Measurements from ENCODE around the gene GLIPR2.

GLIPR2 gene

DNA sequence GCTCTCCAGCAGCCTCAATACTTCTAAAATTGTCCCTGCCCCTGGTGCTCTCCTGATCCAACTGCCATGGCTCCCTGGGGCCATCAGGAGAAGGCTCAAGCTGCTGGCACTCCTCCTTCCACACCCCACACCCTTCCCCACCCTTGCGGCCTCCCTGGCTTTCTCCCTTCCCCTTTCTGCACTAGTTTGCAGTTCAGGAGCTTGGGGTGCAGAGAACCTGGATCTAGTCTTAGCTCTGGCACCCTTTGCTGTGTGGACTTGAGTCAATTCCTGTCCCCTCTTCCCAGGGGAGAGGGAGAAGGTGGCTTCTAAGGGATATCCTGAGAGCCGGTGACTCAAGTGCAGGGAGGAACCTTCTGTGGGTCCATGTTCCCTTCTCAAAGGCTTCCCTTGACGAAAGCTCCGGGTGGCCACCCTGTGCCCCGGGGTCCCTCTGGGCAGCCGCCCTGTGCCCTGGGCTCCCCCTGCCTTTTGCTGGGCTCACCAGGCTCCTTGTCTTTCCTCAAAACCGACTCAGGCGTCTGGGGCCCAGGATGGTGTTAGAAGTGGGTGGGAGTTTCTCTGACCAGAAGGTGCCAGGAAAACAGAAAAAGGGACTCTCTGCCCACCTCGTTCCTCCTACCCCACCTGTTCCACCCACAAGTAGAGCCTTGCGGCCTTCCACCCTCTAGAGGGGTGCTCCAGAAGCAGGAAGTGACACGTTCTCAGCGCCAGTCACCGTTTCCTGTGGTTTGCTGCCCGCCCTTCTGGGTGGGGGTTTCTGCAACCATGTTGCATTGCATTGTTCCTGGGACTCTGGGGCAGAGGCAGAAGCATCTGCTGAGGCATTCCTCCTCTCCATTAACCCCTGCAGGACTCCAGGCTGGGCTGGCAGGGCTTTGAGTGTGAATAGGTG, 15.0 kb downstream of the GLIPR2 start:
- peaks cover 88 to 90% of the 10 kb centered on the region in 2 experiments for H3K4me1 ChIP-seq (ENCODE audit: control insufficient read depth in 1 of 2, insufficient read depth in 1 of 2, low read depth in 1 of 2, low read length in 1 of 2)
- H3K36me3 ChIP-seq = peaks cover 63% of the 10 kb centered on the region
- H3K27me3 ChIP-seq = no peaks in the 10 kb centered on the region
- peak overlapping the region; percentile 59 to 66 for H3K4me3 ChIP-seq (ENCODE audit: low read depth in 1 of 2, low read length in 1 of 2)
- H3K9me3 ChIP-seq = no peaks in the 10 kb centered on the region
- TF ChIP-seq, protein P1, sequence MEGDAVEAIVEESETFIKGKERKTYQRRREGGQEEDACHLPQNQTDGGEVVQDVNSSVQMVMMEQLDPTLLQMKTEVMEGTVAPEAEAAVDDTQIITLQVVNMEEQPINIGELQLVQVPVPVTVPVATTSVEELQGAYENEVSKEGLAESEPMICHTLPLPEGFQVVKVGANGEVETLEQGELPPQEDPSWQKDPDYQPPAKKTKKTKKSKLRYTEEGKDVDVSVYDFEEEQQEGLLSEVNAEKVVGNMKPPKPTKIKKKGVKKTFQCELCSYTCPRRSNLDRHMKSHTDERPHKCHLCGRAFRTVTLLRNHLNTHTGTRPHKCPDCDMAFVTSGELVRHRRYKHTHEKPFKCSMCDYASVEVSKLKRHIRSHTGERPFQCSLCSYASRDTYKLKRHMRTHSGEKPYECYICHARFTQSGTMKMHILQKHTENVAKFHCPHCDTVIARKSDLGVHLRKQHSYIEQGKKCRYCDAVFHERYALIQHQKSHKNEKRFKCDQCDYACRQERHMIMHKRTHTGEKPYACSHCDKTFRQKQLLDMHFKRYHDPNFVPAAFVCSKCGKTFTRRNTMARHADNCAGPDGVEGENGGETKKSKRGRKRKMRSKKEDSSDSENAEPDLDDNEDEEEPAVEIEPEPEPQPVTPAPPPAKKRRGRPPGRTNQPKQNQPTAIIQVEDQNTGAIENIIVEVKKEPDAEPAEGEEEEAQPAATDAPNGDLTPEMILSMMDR (IDR thresholded peaks at IDR 0.05) = peak; percentile 54
- peak overlapping the region; percentile 100 for H3K27ac ChIP-seq

DNA sequence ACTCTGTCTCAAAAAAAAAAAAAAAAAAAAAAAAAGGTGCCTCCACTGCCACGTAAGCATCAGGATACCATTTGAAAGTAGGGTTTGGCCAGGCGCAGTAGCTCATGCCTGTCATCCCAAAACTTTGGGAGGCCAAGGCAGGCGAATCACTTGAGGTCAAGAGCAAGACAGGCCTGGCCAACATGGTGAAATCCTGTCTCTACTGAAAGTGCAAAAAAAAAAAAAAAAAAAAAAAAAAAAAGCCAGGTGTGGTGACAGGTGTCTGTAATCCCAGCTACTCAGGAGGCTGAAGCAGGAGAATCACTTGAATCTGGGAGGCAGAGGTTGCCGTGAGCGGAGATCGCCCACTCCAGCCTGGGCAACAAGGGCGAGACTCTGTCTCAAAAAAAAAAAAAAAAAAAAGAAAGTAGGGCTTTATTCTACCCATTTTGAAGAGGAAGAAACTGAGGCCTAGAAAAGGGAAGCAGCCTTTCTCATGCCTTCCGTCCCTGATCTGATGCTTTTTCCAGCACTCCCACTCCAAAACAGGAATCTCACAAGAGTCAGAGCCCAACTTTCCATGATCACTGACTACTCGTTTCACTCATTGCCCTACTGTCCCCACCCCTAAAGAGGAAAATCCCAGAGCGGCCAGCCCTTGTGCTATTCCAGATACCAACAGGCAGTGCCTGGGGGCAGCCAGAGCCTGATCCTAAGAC, 16.4 kb downstream of the GLIPR2 start:
- peak overlapping the region in 1 of 2 experiments; percentile 66 for H3K4me3 ChIP-seq (ENCODE audit: low read depth in 1 of 2, low read length in 1 of 2)
- TF ChIP-seq, protein P1 (IDR thresholded peaks at IDR 0.05) = no peak
- H3K27me3 ChIP-seq = no peaks in the 10 kb centered on the region
- H3K4me1 ChIP-seq (ENCODE audit: control insufficient read depth in 1 of 2, insufficient read depth in 1 of 2, low read depth in 1 of 2, low read length in 1 of 2) = peaks cover 78 to 83% of the 10 kb centered on the region in 2 experiments
- peak overlapping the region; percentile 100 for H3K27ac ChIP-seq
- H3K9me3 ChIP-seq = no peaks in the 10 kb centered on the region
- H3K36me3 ChIP-seq = peaks cover 54% of the 10 kb centered on the region

DNA sequence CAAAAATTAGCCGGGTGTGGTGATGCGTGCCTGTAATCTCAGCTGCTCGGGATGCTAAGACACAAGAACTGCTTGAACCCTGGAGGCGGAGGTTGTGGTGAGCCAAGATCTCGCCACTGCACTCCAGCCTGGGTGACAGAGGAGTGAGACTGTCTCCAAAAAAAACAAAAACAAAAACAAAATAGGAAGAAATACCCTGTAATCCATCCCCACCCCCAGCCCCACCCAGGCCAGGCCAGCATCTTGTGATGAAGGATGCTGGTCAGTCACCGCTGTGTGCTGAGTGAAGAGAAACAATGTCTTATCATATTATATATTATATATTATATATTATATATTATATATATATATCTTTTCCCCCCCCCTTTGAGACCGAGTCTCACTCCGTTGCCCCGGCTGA, 17.2 kb downstream of the GLIPR2 start:
- peaks cover 48% of the 10 kb centered on the region for H3K36me3 ChIP-seq
- H3K4me1 ChIP-seq (ENCODE audit: control insufficient read depth in 1 of 2, insufficient read depth in 1 of 2, low read depth in 1 of 2, low read length in 1 of 2) = peaks cover 78 to 83% of the 10 kb centered on the region in 2 experiments
- TF ChIP-seq, protein P1 (IDR thresholded peaks at IDR 0.05) = no peak
- H3K27me3 ChIP-seq = no peaks in the 10 kb centered on the region
- peak overlapping the region in 1 of 2 experiments; percentile 66 for H3K4me3 ChIP-seq (ENCODE audit: low read depth in 1 of 2, low read length in 1 of 2)
- no peaks in the 10 kb centered on the region for H3K9me3 ChIP-seq
- H3K27ac ChIP-seq = peak overlapping the region; percentile 100

DNA sequence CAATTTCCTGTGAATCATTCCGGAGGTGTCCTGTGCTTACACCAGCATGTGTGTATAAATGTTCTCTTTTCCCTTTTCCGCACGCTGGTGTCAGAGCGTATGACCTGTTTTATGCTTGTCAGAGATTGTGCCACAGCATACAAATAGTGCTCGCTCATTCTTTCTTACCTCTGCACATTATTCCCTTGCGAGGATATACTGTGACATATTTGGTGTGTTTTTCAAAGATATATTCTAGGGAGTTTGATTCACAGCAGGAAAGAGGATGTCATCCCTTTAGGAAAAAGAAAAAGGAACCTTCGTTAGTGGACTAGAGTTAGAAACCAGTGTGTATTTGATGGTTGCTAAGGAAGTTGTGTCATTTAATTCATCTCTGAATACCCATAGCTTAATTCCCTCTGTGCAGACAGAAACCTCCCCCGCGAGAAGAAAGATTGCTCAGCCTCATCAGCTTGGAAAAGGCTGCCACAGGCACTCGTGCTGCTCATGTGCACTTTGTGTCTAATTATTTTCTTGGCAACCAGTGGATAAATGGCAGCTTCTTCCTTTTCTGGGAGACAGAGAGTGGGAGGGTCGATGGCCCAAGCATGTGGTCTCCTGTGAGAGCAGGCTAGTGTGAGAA, 17.9 kb downstream of the GLIPR2 start:
- H3K36me3 ChIP-seq = peaks cover 47% of the 10 kb centered on the region
- H3K9me3 ChIP-seq = no peaks in the 10 kb centered on the region
- H3K4me1 ChIP-seq (ENCODE audit: control insufficient read depth in 1 of 2, insufficient read depth in 1 of 2, low read depth in 1 of 2, low read length in 1 of 2) = peaks cover 71 to 78% of the 10 kb centered on the region in 2 experiments
- H3K27me3 ChIP-seq = no peaks in the 10 kb centered on the region
- H3K4me3 ChIP-seq (ENCODE audit: low read depth in 1 of 2, low read length in 1 of 2) = peak overlapping the region in 1 of 2 experiments; percentile 9
- peak overlapping the region; percentile 100 for H3K27ac ChIP-seq
- TF ChIP-seq, protein P1 (IDR thresholded peaks at IDR 0.05) = no peak

DNA sequence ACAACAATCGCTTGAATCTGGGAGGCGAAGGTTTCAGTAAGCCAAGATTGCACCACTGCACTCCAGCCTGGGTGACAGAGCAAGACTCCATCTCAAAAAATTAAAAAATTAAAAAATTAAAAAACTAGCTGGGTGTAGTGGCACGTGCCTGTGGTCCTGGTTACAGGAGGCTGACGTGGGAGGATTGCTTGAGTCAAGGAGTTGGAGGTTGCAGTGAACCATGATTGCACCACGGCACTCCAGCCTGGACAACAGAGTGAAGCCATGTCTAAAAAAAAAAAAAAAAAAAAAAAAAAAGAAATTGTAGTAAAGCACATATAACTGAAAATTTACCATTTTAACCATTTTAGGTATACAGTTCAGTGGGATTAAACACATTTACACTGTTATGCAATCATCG, 19.6 kb downstream of the GLIPR2 start:
- Histone ChIP-seq H3K27ac (peak overlapping the region; percentile 100), H3K4me3 (ENCODE audit: low read depth in 1 of 2, low read length in 1 of 2) (no peak overlapping the region), H3K9me3 (no peaks in the 10 kb centered on the region), H3K27me3 (no peaks in the 10 kb centered on the region), H3K4me1 (ENCODE audit: control insufficient read depth in 1 of 2, insufficient read depth in 1 of 2, low read depth in 1 of 2, low read length in 1 of 2) (peaks cover 55 to 61% of the 10 kb centered on the region in 2 experiments), H3K36me3 (peaks cover 48% of the 10 kb centered on the region)
- TF ChIP-seq, protein P1 (IDR thresholded peaks at IDR 0.05) = no peak

All from neutrophil (primary cell).